Activated CD8-positive, alpha-beta memory T cell treated with anti-CD3 and anti-CD28 coated beads, Interleukin-2, amount 10 ng/mL, durations not matched to agents 7 days and 5 days (primary cell): ENCODE results near the gene POLG. TPM values are rescaled to one million over a fixed set of nuclear protein-coding genes. Genes with fewer than 3 reads are reported as not detected.

ENCODE experiments used
- ATAC-seq: fragments of 150-1000 bp; cut with Tn5 transposase; one replicate; pipeline ENCODE4 v1.10.0; 2021; ENCODE audit warnings: moderate library complexity
- CTCF ChIA-PET: fragments of 350-600 bp; sonication (Branson Sonifier 250); formaldehyde crosslinking; loops from one replicate; lab custom pipeline; 2021; ENCODE audit warnings: antibody characterized with exemption; lab: Charles Lee
- DNase-seq: peaks from one replicate; pipeline ENCODE4 v3.0.0-alpha.2; 2020
- H3K27ac Mint-ChIP-seq: one replicate; pipeline ENCODE4 v1.8.0; 2021; ENCODE audit warnings: mild to moderate bottlenecking, mixed read lengths
- H3K27me3 Mint-ChIP-seq: one replicate; pipeline ENCODE4 v1.8.0; 2021; ENCODE audit warnings: mixed read lengths
- H3K36me3 Mint-ChIP-seq: one replicate; pipeline ENCODE4 v1.8.0; 2021; ENCODE audit warnings: mild to moderate bottlenecking, mixed read lengths
- H3K4me1 Mint-ChIP-seq: one replicate; pipeline ENCODE4 v1.8.0; 2021; ENCODE audit warnings: mixed read lengths
- H3K4me3 Mint-ChIP-seq: one replicate; pipeline ENCODE4 v1.8.0; 2021; ENCODE audit warnings: mild to moderate bottlenecking, moderate library complexity, mixed read lengths
- H3K9me3 Mint-ChIP-seq: one replicate; pipeline ENCODE4 v1.8.0; 2022; ENCODE audit warnings: low read depth, mixed read lengths
- total RNA-seq, 2 experiments: library from RNA; stranded (reverse); gene quantifications; one replicate each; pipeline ENCODE4 v1.2.3, GENCODE V29; 2021

Gene POLG
- total RNA-seq = 100 to 1,000 TPM; 117 to 119 TPM

- Mint-ChIP-seq H3K9me3 (no peaks in the 10 kb centered on the region), H3K4me3 (peak within 1 kb of the TSS; percentile 83), H3K27ac (peak within 1 kb of the TSS; percentile 87), H3K4me1 (peaks cover 49% of the 10 kb centered on the region), H3K36me3 (peaks cover 39% of the 10 kb centered on the region), H3K27me3 (peaks cover 10% of the 10 kb centered on the region)
- CTCF ChIA-PET = interaction anchor here (1.0 to 12.2 kb wide), 4 partner anchors 20 to 128 kb away, joined by 3 to 120 read pairs (median 7); no protein-coding TSS in a partner anchor
- ATAC-seq (peak; percentile 93), DNase-seq (peak; percentile 99)
Measured at GRCh38 chr15:89334510-89335297, at the start of gene POLG. POLG (minus strand) TSS chr15:89334824; CDS start chr15:89333754, 1,070 bp downstream.

DNA sequence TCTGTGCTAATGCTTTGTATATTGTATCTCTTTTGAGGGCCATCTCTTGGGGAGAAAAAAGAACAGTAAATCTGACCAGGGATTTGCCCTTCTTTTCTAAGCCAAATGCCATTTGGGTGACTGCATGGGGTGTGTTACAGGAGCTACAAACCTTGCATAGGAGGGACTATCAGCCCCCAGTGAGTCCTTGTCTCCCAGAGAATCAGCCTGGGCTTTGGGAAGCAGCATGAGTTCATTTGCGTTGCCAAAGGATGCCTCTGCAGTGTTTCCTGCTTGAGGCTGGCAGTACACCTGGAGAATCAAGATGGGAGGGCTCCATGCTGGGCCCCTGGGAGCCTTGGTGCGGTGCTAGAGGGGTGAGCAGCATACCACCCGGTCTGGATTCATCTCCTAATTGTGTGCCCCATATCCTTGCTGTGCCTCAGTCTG, 49.6 kb upstream of the POLG start:
- Mint-ChIP-seq H3K4me1 (peaks cover 1% of the 10 kb centered on the region), H3K4me3 (no peak overlapping the region), H3K27ac (no peak overlapping the region), H3K27me3 (peaks cover 45% of the 10 kb centered on the region), H3K9me3 (no peaks in the 10 kb centered on the region), H3K36me3 (no peaks in the 10 kb centered on the region)
- DNase-seq (no peak), ATAC-seq (no peak)
- CTCF ChIA-PET = interaction anchor here (1.3 to 1.5 kb wide), 2 partner anchors 25 to 46 kb away, joined by 4 to 8 read pairs; no protein-coding TSS in a partner anchor

- DNase-seq (no peak), ATAC-seq (no peak)
- Mint-ChIP-seq H3K36me3 (no peaks in the 10 kb centered on the region), H3K27ac (no peak overlapping the region), H3K4me1 (peaks cover 1% of the 10 kb centered on the region), H3K9me3 (no peaks in the 10 kb centered on the region), H3K27me3 (peaks cover 42% of the 10 kb centered on the region), H3K4me3 (no peak overlapping the region)
- CTCF ChIA-PET = interaction anchor here (1.0 to 1.5 kb wide), 3 partner anchors 16 to 47 kb away, joined by 3 to 8 read pairs (median 4); no protein-coding TSS in a partner anchor
Measured at GRCh38 chr15:89383365-89384175, 48.9 kb upstream of the POLG start.

GRCh38 chr15:89381888-89382686, 47.5 kb upstream of the POLG start:
- DNase-seq = no peak
- ATAC-seq = no peak
- CTCF ChIA-PET = interaction anchor here (1.0 to 8.7 kb wide), 4 partner anchors 10 to 47 kb away, joined by 3 to 85 read pairs (median 4); no protein-coding TSS in a partner anchor
- H3K4me3 Mint-ChIP-seq = no peak overlapping the region
- no peaks in the 10 kb centered on the region for H3K9me3 Mint-ChIP-seq
- H3K27ac Mint-ChIP-seq = no peak overlapping the region
- H3K36me3 Mint-ChIP-seq = no peaks in the 10 kb centered on the region
- peaks cover 4% of the 10 kb centered on the region for H3K4me1 Mint-ChIP-seq
- H3K27me3 Mint-ChIP-seq = peaks cover 56% of the 10 kb centered on the region

GRCh38 chr15:89381331-89381730, 46.7 kb upstream of the POLG start:
- DNase-seq = no peak
- H3K27me3 Mint-ChIP-seq = peaks cover 64% of the 10 kb centered on the region
- no peaks in the 10 kb centered on the region for H3K36me3 Mint-ChIP-seq
- no peak overlapping the region for H3K4me3 Mint-ChIP-seq
- ATAC-seq = no peak
- CTCF ChIA-PET = interaction anchor here (1.3 to 8.7 kb wide), 2 partner anchors 23 to 48 kb away, joined by 3 to 85 read pairs; no protein-coding TSS in a partner anchor
- peaks cover 4% of the 10 kb centered on the region for H3K4me1 Mint-ChIP-seq
- H3K27ac Mint-ChIP-seq = no peak overlapping the region
- H3K9me3 Mint-ChIP-seq = no peaks in the 10 kb centered on the region

- DNase-seq (no peak), ATAC-seq (no peak)
- peaks cover 4% of the 10 kb centered on the region for H3K4me1 Mint-ChIP-seq
- no peaks in the 10 kb centered on the region for H3K9me3 Mint-ChIP-seq
- H3K4me3 Mint-ChIP-seq = peak overlapping the region; percentile 50
- no peaks in the 10 kb centered on the region for H3K36me3 Mint-ChIP-seq
- CTCF ChIA-PET = interaction anchor here (0.8 to 8.7 kb wide), 8 partner anchors 8 to 37 kb away, joined by 3 to 85 read pairs (median 4); no protein-coding TSS in a partner anchor
- peak overlapping the region; percentile 56 for H3K27ac Mint-ChIP-seq
- H3K27me3 Mint-ChIP-seq = peaks cover 78% of the 10 kb centered on the region
Measured at GRCh38 chr15:89379818-89380217, 45.2 kb upstream of the POLG start.

DNA sequence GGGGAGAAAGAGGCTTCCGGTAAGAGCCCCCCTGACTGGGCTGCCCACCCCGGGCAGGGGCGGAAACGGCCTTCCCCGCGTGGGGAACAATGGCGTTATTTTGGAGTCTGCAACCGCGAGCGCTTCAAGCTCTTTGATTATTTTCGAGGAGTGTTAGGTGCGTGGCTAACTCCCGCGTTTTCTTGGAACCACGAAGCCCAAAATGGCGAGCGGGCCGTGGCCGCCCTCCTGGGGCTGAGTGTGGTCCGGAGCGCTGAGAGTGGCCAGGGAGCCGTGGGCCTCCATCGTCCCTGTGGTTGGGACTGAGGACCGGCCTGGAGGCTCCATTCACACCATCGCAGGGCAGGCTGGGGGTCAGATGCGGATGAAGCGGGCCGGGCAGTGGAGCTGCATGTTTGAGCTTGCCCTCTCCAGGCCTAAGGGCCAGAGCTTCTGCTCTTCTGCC, 44.6 kb upstream of the POLG start:
- Mint-ChIP-seq H3K4me3 (peak overlapping the region; percentile 50), H3K27ac (peak overlapping the region; percentile 19), H3K9me3 (no peaks in the 10 kb centered on the region), H3K27me3 (peaks cover 83% of the 10 kb centered on the region), H3K36me3 (no peaks in the 10 kb centered on the region), H3K4me1 (peaks cover 4% of the 10 kb centered on the region)
- no peak for DNase-seq
- CTCF ChIA-PET = interaction anchor here (0.8 to 8.7 kb wide), 7 partner anchors 9 to 38 kb away, joined by 3 to 85 read pairs (median 4); no protein-coding TSS in a partner anchor
- no peak for ATAC-seq

DNA sequence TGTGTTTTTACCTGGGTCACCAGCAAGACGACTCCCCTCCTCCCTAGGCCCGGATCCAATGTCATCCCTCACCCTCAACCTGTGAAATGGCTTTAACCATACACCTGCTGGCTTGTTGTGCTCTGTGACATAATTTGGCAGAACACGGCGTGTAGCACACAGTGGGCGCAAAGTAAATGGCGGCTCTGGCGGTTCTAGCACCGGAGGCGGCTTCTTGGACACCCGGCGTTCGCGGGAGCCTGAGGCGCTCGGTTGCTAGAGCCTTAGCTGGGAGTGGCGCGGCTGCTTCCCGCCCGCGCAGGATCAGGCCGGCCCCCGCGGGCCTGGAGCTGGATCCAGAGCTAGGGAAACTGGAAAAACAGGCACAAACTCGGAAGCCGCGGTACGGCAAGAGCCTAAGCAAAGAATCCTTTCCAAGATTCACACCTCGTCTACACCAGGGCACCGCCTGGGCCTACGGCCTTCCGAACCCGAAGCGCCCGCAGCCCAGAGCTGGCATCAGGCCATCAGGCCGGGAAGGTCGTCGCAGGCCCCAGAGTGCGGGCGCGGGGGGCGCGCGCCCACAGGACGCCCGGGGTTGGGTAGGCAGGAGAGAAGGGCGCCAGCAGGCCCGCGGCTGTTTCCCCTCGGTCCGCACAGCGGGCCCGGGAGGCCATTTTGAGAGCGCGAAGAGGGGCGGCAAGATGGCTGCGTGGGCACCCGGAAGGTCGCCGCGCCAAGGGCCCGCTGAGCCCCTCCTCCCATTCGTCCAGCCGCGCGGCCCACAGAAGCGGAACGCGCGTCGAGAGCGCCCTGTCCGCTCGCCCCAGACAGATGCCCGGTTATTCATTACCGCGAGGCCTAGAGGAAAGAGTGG, 43.9 kb upstream of the POLG start:
- peak overlapping the region; percentile 59 for H3K4me3 Mint-ChIP-seq
- peak overlapping the region; percentile 80 for H3K27ac Mint-ChIP-seq
- CTCF ChIA-PET = interaction anchor here (1.4 to 8.7 kb wide), 4 partner anchors 20 to 30 kb away, joined by 4 to 85 read pairs (median 6); no protein-coding TSS in a partner anchor
- DNase-seq = no peak
- H3K27me3 Mint-ChIP-seq = peaks cover 90% of the 10 kb centered on the region
- no peaks in the 10 kb centered on the region for H3K36me3 Mint-ChIP-seq
- peaks cover 4% of the 10 kb centered on the region for H3K4me1 Mint-ChIP-seq
- peak; percentile 65 for ATAC-seq
- H3K9me3 Mint-ChIP-seq = no peaks in the 10 kb centered on the region

GRCh38 chr15:89377842-89378295, 43.2 kb upstream of the POLG start:
- no peaks in the 10 kb centered on the region for H3K36me3 Mint-ChIP-seq
- H3K9me3 Mint-ChIP-seq = no peaks in the 10 kb centered on the region
- H3K27me3 Mint-ChIP-seq = peaks cover 91% of the 10 kb centered on the region
- CTCF ChIA-PET = interaction anchor here (1.4 to 8.7 kb wide), 5 partner anchors 11 to 52 kb away, joined by 4 to 85 read pairs (median 6); no protein-coding TSS in a partner anchor
- DNase-seq = no peak
- peak overlapping the region; percentile 80 for H3K27ac Mint-ChIP-seq
- H3K4me3 Mint-ChIP-seq = peak overlapping the region; percentile 59
- peaks cover 4% of the 10 kb centered on the region for H3K4me1 Mint-ChIP-seq
- ATAC-seq = peak; percentile 38

DNA sequence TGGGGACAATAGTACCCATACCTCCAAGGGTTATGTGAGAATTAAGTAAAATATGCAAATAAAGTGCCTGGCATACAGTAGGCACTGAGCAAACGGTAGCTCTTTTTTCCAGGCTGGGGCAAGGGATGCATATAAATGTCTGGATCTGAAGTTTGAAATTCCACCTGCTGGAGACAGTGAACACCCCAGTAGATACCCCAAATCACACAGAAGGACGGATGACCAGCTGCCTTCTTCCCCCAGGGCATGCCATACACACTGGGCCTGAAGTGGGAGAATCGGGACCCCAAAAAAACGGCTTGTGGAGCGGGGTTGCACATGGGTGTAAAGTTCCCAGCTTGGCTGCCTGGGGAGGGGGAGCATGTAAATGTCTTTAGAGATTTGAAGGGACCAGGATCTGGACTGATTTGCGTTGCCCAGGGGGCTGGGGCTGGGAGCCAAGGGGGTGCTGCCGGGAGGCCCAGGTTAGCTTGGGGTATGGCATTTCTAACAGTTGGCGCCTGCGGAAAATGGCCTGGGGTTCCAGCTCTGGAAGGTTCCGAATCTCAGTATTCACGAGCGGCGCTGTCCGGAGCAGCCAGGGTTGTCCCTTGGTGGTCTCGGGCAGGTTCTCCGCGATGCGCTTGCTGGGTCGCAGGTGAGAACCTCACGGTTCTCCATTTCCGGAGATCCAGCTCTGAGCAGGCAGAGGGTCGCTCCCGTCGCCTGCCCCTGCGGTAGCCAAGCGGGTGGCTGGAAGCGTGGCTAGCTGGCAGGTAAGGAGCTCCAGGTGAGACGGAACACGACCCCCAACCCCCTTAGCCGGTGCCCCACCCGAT, 42.6 kb upstream of the POLG start:
- no peak overlapping the region for H3K27ac Mint-ChIP-seq
- CTCF ChIA-PET = interaction anchor here (1.4 to 8.7 kb wide), 5 partner anchors 10 to 53 kb away, joined by 4 to 85 read pairs (median 6); no protein-coding TSS in a partner anchor
- H3K4me1 Mint-ChIP-seq = peaks cover 4% of the 10 kb centered on the region
- no peak for DNase-seq
- H3K27me3 Mint-ChIP-seq = peaks cover 91% of the 10 kb centered on the region
- no peak for ATAC-seq
- H3K4me3 Mint-ChIP-seq = peak overlapping the region; percentile 59
- H3K9me3 Mint-ChIP-seq = no peaks in the 10 kb centered on the region
- H3K36me3 Mint-ChIP-seq = no peaks in the 10 kb centered on the region

GRCh38 chr15:89376388-89376787, 41.8 kb upstream of the POLG start:
- CTCF ChIA-PET = interaction anchor here (1.4 to 8.7 kb wide), 4 partner anchors 10 to 54 kb away, joined by 4 to 85 read pairs (median 7); no protein-coding TSS in a partner anchor
- no peaks in the 10 kb centered on the region for H3K36me3 Mint-ChIP-seq
- peaks cover 90% of the 10 kb centered on the region for H3K27me3 Mint-ChIP-seq
- ATAC-seq (no peak), DNase-seq (no peak)
- H3K4me1 Mint-ChIP-seq = peaks cover 4% of the 10 kb centered on the region
- H3K27ac Mint-ChIP-seq = no peak overlapping the region
- H3K4me3 Mint-ChIP-seq = no peak overlapping the region
- no peaks in the 10 kb centered on the region for H3K9me3 Mint-ChIP-seq
